Fibroblast of villous mesenchyme (primary cell): Measurements from ENCODE around the gene MT1F. TPM values are rescaled to one million over a fixed set of nuclear protein-coding genes. Genes with fewer than 3 reads are reported as not detected.

Experiments used
- DNase-seq: peaks from one replicate; pipeline ENCODE4 v3.0.0-alpha.2; 2010; ENCODE audit warnings: low read depth
- H3K4me3 ChIP-seq: 2 replicates; pipeline ENCODE4 v1.5.1; 2011; ENCODE audit warnings: low read depth, mild to moderate bottlenecking, low read length
- total RNA-seq: library from RNA; depleted of rRNA; stranded (reverse); fragments of >200 nt; gene quantifications from 2 replicates; pipeline ENCODE4 v1.2.3, GENCODE V29; 2012
- TF ChIP-seq, protein P1 (sequence below): IDR thresholded peaks from 2 replicates; pipeline ENCODE4 v1.5.1; 2012; ENCODE audit warnings: low read depth, mild to moderate bottlenecking, low read length; ENCODE audit not compliant: insufficient read depth

Gene MT1F
- total RNA-seq, 1 donor: not detected

DNA sequence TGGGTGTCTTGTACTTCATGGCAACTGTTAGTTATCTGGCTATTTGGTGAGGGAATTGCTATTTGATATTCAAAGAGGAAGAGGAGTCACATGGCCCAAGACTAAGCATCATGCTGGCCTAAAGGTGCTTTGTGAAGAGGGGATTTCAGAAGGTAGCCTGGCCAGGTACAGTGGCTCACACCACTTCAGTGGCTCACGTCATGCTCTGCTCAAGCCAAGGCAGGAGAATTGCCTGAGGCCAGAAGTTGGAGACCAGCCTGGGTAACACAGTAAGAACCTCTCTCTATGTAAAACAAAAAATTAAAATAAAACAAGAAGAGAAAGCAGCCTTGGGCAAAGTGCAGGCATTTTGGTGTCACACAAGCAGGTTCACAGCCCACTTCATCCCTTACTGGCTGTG lies 12.4 kb upstream of the MT1F start:
- H3K4me3 ChIP-seq: no peak overlapping the region
- no peak for DNase-seq
- TF ChIP-seq, protein P1, sequence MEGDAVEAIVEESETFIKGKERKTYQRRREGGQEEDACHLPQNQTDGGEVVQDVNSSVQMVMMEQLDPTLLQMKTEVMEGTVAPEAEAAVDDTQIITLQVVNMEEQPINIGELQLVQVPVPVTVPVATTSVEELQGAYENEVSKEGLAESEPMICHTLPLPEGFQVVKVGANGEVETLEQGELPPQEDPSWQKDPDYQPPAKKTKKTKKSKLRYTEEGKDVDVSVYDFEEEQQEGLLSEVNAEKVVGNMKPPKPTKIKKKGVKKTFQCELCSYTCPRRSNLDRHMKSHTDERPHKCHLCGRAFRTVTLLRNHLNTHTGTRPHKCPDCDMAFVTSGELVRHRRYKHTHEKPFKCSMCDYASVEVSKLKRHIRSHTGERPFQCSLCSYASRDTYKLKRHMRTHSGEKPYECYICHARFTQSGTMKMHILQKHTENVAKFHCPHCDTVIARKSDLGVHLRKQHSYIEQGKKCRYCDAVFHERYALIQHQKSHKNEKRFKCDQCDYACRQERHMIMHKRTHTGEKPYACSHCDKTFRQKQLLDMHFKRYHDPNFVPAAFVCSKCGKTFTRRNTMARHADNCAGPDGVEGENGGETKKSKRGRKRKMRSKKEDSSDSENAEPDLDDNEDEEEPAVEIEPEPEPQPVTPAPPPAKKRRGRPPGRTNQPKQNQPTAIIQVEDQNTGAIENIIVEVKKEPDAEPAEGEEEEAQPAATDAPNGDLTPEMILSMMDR: no peak

DNA sequence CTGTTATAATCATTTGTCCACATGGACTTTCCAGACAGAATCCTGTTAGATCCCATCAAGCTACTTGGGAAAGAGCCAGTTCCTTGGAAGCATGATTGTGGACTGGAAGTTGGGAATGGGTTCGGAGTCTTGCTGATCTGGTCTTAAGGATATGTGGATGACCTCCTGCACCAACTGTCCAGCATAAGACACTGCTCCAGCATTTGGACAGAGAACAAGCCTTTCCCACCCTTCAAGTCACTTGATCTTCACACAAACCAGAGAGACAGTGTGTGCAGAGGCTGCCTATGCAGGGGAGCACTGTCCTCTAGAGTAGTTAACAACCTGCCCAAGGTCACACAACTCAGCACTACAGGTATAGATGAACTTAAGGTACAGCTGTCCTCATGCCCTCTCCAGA lies 11.9 kb upstream of the MT1F start:
- DNase-seq: no peak

DNA sequence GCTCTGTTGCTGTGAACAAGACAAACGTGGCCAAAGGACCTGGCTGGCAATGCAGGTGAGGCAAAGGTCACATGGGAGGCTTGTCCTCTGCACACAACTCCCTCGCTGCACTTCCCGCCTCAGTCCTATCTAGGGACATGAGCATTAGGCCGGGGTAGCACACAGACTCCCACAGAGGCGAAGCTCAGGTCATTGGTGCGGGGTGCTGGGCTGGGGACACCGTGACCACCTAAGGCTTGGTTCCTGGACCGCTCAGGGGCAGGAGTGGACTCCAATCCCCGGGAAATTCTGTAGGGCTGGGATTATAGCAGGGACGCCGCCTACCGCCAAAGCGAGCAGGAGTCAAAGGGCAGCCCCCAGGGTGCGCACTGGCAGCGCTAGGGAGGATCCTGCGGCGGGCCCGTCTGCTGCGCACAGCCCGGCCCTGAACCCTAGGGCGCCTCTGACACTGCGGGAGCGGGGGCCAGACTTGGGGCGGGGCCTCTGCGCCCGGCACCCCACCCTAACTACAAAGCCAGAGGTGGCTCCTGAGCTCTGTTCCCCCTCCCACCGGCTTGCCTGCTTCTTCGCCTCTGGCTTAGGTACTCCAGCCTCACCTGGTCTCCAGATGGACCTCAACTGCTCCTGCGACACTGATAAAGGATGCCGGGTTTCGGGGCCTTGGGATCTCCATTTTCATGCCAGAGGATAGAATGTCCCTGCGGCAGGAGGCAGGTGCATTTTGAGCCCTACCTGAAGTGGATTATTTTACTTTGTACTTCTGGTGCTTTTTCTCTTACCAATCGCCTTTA lies 9.9 kb upstream of the MT1F start:
- no peak for DNase-seq
- no peak overlapping the region for H3K4me3 ChIP-seq
- TF ChIP-seq, protein P1: no peak

More for the DNA sequence above, 11.9 kb upstream of the MT1F start:
- TF ChIP-seq, protein P1: no peak
- H3K4me3 ChIP-seq: no peak overlapping the region

DNA sequence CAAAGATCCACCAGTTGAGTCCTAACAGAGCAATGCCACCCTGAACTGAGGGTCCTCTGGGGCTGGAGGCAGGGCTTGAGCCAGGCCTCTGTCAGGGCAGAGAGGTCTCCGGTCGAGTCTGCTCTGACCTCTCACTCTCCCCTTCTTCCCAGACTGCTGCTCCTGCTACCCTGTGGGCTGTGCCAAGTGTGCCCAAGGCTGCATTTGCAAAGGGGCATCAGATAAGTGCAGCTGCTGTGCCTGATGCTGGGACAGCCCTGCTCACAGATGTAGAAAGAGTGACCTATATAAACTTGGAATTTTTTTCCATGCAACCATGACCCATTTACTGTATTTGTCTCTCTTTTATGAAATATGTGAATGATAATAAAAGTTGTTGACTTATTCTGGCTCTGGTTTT lies 8.5 kb upstream of the MT1F start:
- H3K4me3 ChIP-seq: no peak overlapping the region
- TF ChIP-seq, protein P1: no peak
- DNase-seq: no peak

DNA sequence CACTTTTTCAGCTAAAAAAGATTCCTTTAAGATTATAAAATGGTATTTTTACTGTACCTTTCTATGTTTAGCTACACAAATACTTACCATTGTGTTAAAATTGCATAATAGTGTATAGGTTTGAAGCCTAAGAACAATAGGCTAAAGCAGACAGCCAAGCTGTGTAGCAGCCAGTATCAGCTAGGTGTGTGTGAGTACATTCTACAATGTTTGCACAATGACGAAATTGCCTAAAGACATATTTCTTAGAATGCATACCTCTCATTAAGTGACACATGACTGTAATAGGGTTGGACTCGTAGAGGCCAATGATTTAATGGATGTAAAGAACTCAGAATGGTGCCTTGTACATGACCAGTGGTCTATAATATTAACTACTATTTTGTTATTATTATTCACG lies 7.9 kb upstream of the MT1F start:
- TF ChIP-seq, protein P1: no peak
- no peak for DNase-seq
- H3K4me3 ChIP-seq: no peak overlapping the region

DNA sequence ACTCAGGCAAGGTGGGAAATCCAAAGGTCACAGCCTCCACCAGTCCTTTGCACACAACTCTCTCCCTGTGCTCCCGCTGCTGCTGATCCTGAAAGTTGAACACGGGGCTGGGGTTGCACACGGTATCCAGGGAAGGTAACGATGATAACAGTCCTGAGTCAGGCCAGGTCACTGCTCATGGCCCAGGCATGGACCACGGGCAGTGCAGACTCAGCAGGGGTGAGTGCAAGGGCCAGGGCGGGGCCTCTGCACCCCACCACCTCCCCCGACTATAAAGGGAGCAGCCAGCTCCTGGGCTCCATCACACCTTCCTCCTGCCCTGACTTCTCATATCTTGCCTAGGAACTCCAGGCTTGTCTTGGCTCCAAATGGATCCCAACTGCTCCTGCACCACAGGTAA lies 6.2 kb upstream of the MT1F start, which contains the start of gene MT1B:
Gene MT1B (plus strand): TSS at position 301 of the 400 bp plus-strand sequence. CDS start 68 bp downstream, at position 369.
- DNase-seq: no peak
- H3K4me3 ChIP-seq: no peak within 1 kb of the TSS
- TF ChIP-seq, protein P1: no peak

DNA sequence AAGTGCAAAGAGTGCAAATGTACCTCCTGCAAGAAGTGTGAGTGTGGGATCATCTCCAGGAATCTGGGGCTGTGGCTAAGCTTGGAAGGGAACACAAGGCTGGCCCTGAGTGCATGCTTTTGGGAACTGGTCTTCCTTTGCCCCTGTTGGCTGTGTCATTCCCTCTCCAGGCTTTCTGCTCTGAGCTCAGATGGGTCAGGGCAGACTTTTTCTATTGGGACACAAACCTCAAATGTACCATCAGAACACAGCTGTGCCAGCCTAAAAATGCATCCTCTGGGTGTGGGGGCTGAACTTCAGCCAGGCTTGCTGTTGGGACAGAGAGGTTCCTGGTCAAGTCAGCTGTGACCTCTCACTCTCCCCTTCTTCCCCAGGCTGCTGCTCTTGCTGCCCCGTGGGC lies 5.2 kb upstream of the MT1F start:
- H3K4me3 ChIP-seq: no peak overlapping the region
- TF ChIP-seq, protein P1: no peak
- no peak for DNase-seq
